WI38 (cell line): ENCODE data around the gene CUX1.

ENCODE experiments used
- H3K4me3 ChIP-seq: 2 replicates; pipeline ENCODE4 v1.5.1; 2011; ENCODE audit warnings: low read depth, mild to moderate bottlenecking, control low read depth, low read length
- CTCF ChIP-seq: IDR thresholded peaks from 2 replicates; pipeline ENCODE4 v1.5.1; 2012; ENCODE audit warnings: low read depth, mild to moderate bottlenecking, control low read depth, low read length

The CUX1 gene

GRCh38 chr7:101854084-101854865 is 36.8 kb downstream of the CUX1 start:
- no peak for TF ChIP-seq CTCF
- no peak overlapping the region for H3K4me3 ChIP-seq

DNA sequence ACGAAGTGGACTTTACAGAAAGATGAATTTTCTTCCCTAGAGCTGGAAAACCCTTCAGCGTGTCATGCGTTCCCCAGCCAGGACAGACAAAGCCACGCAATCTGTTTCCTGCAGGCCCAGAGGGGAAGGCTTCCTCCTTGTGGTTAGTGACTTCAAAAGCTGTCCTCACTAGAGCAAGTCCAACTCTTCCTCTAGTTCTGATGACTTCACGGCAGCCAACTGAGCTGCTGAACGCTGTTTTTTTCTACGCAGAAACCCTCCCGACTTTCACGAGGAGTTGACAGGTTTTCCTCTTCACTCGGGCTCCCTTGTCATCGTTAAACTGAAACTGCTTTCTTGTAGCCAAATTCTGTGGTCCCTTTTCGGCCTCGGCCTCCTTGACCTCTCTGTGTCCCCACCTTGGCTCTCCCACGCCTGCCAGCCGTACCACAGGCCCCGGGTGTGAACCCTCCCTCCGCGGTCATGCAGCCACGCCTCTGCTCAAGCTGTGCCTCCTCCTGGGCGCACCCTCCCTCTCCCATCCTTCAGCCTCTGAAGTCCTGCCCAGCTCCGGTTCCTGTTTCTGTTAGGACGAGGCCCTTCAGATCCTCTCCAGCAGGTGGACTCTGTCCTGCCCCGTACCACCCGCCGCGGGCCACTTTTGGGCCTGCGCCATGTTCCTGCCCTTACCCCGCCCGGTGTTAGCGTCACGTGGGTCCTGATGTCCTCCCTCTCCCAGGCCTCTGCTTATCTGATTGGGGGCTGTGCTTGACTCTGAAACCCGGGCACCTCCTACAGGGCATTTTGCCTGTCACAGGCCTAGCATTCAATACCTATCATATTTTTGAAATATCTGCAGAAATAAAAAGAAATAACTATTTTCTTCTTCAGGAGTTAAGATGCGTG is 39.3 kb downstream of the CUX1 start:
- peak; percentile 37 for TF ChIP-seq CTCF
- H3K4me3 ChIP-seq, result peak overlapping the region; percentile 53

- H3K4me3 ChIP-seq, result peak overlapping the region; percentile 53
- TF ChIP-seq CTCF, result no peak
Observed at GRCh38 chr7:101857358-101857811, 40.0 kb downstream of the CUX1 start.

DNA sequence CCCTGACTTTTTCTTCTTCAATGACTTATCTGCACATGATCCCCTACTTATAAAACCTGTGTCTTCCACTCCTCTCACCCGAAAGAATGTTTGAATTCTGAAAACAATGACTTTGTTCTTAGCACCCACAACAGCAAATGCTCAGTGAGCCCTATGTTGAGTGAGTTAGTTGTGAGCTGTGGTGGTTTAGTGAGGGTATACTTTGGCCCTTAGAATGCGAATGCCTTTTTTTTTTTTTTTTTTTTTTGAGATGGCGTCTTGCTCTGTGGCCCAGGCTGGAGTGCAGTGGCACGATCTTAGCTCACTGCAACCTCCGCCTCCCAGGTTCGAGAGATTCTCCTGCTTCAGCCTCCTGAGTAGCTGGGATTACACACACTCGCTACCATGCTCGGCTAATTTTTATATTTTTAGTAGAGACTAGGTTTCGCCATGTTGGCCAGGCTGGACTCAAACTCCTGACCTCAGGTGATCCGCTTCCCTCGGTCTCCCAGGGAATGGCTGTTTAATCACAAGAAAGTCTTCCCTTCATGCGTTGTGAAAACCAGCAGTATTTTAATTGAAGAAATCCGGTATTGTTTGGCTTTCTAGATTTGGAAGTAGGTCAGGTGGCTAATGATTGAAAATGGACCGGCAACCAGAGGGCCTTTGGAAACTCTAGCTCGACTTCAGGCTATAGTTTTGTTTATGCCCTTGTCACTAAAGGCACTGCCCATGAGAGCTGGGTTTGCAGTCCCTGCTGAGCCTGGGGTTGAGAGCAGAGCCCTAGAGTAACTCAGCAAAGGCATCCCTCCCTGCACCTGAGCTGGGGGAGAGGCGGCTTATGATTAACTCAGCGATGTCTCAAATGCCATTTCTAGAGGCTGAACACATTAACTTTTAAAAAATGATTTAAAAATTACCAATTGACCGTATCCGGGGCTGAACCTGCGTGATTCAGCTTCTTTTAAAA is 41.3 kb downstream of the CUX1 start:
- H3K4me3 ChIP-seq, result no peak overlapping the region
- no peak for TF ChIP-seq CTCF

DNA sequence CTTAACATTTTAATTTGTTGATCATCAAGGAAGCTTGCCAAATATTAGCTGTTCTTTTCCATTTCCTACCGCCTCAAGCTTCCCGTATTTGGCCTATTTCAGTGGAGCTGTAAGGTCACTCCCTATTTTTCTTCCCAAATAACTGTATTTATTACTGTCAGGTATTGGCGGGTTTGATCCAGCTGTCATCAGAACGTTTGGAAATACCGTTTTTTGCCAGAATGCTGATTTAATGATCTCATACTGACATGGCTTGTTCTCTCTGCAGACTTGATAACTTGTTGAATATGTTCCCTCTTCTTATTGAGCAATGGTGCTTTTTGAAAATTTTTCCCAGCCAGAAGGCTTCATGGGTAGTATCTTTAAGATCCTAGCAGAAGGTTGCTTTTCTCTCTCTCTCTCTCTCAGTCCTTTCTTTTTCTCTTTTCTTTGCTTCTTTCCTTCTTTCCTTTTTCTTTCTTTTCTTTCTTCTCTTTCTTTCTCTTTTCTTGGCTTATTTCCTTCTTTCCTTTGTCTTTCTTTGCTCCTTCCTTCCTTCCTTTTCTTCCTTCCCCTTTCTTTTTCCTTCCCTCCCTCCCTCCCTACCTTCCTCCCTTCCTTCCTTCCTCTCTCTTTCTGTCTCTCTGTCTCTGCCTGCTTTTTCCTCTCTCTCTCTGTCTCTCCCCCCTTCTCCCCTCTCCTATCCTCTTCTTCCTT is 42.1 kb downstream of the CUX1 start:
- TF ChIP-seq CTCF, result no peak
- H3K4me3 ChIP-seq, result no peak overlapping the region
